Measurements from ENCODE around the gene GP5. TPM values are rescaled to one million over a fixed set of nuclear protein-coding genes. Genes with fewer than 3 reads are reported as not detected.

The GP5 gene
- total RNA-seq, 1 donor from 2014 or later, result under 0.01 TPM

DNA sequence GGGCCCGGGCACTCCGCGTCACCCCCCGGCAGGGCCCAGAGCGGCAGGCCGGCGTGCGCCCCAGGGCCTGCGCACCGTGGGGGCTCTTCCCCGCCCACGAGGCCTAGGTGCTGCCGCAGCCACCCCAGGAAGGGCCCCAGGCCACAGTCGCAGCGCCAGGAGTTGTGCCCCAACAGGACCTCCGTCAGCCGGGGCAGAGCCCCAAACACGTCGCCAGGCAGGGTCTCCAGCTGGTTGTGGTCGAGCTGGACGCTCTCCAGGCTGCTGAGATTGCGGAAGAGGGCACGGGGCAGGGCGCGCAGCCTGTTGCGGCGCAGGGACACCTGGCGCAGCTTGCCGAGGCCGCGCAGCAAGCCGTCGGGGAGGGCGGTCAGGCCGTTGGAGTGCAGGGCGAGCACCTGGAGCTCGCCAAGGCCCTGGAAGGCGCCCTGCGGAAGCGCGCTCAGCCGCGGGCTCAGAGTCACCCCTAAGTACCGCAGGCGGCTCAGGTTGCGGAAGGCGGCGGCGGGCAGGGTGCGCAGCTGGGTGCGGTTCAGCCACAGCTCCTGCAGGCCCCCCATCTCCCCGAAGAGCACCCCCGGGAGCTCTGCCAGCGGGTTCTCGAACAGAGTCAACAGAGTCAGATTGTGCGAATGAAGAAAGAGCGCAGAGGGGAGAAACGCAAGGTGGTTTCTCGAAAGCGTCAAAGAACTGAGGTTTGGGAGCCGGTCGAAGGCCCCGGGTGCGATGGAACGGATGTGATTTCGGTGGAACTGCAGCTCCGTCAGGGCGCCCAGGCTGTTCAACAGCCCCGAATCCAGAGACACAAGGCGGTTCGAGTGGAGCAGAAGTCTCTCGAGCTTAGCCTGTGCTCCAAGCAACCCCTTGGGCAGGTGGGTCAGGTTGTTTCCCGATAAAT lies 2.0 kb downstream of the GP5 start:
- peak; percentile 24 for DNase-seq

DNA sequence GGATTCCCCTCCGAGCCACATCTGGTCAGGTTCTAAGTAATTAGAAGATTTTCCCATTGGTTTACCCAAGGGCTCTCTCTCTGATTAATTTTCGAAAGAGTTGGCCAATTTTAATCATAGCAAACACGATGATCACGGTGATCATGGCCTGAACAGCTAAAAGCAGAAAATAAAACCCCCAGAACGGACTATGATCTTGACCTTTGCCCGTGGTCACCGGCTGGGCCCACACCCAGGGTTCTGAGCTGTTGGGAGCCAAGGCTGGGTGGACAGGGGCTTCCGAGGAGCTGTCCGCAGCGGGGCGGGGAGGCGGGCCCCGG lies 2.6 kb downstream of the GP5 start:
- DNase-seq, result no peak

DNA sequence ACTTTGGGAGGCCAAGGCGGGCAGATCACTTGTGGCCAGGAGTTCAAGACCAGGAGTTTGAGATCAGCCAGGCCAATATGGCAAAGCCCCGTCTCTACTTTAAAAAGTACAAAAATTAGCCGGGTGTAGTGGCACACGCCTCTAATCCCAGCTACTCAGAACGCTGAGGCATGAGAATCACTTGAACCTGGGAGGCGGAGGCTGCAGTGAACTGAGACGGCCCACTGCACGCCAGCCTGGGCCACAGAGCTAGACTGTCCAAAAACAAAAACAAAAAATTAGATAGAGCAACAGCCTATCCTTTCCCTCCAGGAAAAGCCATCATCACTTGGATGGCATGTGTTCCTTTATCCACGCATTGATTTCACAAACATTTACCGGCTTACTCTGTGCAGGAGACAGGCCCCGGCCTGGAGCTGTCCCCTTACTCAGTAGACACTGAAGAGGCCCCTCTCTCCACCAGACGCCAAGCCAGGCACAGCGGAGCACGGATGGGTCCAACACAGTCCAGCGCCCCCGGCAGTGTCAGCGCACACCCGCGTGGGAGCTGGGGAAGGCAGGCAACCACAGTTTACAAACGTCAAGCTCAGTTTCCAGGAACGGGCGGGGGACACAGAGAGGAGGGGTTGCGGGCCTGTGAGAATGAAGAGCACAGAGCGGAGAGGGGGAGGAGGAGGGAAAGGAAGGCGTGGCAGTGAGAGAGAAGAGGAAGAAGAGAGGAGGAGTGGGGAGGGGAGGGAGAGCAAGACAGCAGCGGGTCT lies 3.1 kb downstream of the GP5 start:
- no peak for DNase-seq

DNA sequence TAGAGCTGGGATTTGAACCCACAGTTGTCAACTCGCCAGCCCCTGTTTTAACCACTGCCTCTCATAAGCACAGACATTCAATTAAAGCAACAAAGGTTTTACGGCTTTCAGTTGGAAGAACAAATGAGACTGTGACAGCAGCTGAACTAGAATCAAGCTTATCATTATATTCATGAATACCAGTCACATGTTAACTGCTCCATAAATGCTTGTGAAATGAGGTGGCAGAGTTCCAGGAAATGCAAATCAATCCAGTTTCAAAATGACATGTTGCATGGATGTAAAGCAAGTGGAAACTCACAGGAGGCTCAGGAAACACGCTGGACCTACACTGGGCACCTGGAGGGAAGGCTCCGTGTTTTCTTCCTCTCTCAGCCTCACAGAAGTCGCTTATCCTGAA lies 3.9 kb downstream of the GP5 start:
- peak; percentile 41 for DNase-seq

DNA sequence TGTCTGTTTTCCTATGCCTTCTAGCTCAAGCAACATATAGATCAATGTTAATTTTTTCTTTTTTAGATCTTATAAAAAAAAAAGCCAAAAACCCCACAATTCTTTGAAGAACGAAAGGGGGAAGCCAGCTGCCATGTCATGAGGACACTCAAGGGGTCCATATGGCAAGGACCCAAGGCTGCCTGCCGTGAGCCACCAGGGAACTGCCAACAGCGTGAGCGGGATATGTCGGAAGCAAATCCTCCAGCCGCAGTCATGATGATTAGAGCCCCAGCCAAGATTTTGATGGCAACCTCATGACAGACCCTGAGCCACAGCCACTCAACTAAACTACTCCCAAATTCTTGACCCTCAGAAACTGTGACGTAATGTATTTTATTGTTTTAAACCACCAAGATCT lies 6.5 kb downstream of the GP5 start:
- no peak for DNase-seq

DNA sequence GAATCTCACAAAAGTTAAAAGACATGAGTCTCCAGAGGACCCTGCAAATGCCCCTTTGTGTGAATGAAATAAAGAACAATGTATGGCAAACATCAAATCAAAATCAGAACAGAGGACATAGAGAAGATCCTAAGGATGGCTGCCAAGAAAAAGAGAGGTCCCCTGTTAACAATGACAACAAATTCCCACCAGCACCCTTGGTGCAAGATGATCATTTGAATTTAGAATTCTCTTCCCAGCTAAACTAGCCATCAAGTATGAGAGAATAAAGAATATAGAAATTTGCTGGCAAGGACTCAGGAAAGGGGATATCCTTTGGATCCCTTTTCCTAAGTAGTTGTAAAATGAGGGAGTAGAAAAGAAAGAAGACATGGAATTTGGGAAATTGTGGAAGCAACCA lies 8.2 kb downstream of the GP5 start:
- no peak for DNase-seq

DNA sequence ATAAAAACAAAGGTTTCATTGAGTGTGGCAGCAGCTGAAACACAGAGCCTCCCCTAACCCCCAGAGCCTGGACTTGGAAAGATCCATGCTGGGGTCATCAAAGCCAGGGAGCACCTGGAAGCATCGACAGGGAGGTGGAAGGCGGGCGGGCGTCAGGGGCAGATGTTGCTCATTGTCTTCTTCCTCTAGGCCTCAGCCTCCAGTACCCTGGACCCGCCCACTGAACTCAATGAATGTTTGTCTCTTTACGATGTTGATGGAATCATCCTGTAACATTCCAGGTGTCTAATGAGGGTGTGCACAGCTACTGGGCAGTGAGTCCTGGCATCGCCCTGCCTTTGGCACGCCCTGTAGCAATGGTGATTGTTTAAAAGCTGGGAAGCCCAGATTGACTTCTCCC lies 9.8 kb downstream of the GP5 start:
- no peak for DNase-seq

DNA sequence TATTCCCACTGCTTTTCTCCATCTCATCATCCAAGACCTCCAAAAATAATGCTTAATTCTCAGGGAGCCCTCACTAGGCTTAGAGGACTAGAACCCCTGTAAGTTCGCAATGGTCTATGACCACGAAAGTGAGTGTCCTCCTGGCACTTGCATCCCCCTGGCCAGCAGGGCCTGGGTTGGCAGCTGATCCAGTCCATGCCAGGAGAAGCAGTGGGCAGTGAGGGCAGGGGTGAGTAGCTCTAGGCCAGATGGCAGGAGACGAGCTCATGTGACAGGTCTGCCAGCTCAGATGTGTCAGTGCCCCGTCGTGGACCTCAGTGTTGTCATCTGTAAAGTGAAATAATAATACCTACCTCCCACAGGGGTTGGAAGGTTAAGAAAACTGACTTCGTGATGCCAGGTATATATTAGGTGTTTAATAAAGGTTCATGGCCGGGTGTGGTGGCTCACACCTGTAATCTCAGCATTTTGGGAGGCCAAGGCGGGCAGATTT lies 11.1 kb downstream of the GP5 start:
- DNase-seq, result no peak

DNA sequence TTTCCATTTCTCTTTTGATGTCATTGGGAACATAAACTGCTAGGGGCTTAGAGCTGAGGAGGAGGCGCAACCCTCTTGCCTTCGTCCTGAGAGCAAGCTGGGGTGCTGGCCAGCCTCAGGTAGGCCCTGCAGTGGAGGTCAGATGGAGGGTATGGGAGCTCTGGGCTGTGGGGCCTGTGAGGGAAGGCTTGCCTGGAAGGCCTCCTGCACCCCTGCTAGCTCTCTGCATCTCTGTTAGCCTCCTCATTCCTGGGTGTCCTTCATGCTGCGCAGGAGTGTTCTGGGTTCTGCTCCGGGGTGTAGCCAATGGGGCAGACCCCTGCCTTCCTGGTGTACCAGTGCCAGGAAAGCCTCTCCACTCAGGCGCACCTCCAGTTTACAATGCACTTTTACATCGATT lies 11.8 kb downstream of the GP5 start:
- no peak for DNase-seq

DNA sequence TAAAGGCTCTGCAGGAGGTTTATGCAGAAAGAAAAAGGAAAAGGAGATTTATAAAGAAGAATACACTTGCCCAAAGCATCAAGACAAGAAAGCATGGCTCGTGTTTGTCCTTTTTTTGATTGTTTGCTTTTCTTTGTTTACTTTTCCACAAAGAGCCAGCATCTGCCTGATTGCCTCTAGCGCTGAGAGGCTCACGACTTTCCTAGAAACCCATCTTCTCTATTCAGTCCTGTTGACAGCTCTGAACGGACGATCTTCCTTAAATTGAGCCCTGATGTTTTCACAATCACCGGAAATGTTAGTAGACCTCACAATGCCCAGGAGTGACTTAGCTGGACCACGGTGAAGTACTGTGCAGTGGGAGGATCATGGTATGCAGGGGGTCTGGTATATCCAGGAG lies 12.4 kb downstream of the GP5 start:
- DNase-seq, result no peak

DNA sequence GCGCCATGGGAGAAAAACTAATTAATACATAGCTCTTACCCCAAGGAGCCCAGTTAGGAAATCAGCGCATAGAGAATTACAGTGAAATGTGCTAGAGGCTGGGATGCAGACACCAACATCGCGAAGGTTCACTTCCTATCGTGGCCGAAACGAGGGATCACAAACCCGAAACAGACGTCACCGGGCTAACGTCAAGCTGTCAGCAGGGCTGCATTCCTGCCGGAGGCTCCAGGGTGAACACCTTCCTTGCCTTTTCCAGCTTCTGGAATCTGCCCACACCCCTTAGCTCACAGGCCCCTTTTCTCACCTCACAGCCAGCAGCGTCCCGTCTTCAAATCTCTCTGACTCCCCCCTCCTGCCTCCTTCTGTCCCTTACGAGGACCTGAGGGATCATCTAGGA lies 13.0 kb downstream of the GP5 start:
- DNase-seq, result no peak

DNA sequence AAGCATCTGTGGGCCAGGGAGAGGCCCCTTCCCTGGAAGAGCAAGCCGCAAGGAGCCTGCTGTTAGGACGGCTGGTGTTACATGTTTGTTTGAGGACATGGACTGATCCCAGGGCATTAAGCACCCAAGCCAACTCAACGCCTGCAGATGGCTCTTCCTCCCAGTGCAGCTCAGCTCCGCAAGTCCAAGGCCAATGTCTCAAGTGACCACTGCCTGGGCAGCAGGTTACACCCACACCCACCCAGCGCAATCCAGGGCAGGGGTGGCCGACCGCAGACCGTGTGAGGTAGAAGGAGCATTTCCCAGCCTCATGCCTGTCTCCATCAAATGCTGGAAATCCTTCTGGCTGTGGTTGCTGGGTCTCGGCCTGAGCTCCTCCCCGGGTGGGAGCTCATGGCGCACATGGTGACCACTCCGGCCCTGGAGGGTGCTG lies 14.5 kb downstream of the GP5 start:
- DNase-seq, result no peak

DNA sequence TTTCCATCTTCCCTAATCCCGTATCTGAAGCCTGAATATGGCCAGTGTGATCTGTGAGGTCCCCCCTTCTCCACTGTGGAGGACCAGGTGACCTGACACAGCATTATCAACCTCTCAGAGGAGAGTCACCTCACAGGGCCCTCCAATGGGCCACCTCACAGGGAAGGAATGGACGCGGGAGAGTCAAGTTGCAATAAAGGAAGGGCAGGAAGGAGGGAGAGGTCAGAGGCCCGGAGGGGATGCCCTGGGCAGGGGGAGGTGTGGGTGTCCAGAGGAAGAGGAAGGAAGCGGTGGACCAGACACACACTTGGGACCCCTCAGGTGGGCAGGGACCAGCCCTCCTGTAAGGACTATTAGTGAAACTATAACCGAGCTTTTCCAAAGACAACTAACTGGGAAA lies 14.9 kb downstream of the GP5 start:
- DNase-seq, result no peak

DNA sequence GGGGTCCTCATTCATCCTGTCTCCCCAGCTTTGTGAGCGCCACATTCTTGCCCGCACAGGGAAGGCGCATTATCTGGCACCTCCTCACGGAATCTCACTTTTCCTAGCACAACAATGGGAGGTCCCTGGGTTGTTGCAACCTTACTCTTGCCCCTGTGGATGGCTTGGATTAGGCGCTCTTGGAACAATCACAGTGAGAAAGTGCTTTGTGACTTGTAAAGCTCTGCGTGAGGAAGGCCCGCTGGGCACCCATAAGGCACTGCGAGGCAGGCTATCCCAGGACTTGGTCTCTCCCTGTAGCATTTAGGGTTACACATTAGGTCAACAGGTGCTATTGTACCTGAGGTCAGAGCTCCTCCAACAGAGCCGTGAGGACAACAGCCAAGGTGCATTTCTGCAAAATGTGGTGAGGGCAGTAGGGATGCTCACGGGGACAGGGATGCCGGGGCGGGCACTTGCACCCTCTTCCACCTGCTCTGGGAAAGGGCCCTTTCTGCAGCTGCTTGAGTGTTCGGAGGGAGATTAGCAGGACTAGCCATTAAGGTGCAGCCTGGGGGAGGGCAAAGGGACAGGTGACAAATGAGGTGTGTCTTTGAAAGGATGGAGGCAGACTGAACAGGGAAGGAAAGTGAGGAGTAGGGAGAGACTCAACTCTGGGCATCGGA lies 15.7 kb downstream of the GP5 start:
- no peak for DNase-seq

DNA sequence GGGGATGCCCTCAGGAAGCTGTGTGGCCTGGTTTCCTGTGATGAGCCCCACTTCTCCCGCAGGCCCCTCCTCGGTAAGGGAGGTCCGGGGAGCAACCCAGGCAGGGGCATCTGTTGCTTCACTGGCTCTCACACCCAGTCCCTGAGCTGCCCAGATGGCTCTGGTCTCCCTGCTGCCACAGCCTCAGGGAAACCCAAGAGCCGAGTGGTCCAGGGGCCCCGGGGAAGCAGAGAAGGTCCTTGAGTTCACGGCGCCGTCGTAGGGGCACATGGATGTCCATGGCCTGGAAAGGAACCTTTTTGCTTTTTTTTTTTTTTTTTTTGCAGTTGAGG lies 16.2 kb downstream of the GP5 start:
- DNase-seq, result no peak

DNA sequence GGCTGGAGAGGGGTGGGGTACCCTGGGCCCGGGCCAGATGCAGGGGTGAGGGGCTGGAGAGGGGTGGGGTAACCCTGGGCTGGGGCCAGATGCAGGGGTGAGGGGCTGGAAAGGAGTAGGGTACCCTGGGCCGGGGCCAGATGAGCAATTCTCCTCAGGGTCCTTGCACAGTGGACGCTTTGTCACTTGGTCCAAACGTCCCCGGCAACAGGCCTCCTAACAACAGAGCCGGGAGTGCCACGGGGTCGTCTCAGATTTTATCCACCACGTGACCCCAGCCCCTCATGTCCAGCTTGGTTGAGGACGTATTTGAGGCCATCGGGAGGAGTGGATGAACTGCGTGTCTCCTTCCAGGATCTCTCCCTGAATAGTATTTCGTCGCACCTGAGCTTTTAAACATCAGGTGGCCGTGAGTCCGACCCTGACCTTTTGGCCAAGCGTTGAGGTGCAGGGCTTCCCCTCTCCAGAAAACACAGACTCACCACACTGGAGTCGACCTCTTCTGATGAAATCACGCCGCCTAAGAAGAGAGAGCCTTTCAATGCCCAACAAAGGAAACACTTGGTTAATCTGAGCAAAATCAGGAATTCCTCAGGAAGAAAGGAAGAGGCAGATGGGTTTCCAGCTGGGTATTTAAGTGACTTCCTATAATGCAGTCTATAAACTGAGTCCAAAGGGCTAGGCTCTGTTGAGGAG lies 16.7 kb downstream of the GP5 start:
- DNase-seq, result peak; percentile 21

DNA sequence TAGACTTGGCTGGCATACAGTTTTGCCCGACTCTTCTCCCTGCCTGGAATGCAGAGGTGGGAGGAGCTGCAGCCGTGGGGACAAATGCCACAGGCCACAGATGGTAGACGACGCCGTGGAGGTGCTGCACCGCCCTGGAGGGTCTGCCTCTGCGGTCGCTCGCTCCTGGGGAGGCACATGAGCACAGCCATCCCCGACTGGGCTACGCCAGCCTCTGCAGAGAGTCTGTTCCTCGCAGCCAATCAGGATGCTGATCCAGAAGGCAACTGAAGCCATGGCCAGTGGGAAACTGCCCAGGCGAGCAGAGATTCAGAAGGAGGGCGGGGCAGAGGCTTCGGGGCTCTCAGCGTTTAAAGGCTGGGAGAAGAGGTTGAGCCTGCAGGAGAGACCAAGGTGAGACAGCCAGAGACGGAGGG lies 17.6 kb downstream of the GP5 start:
- DNase-seq, result no peak

DNA sequence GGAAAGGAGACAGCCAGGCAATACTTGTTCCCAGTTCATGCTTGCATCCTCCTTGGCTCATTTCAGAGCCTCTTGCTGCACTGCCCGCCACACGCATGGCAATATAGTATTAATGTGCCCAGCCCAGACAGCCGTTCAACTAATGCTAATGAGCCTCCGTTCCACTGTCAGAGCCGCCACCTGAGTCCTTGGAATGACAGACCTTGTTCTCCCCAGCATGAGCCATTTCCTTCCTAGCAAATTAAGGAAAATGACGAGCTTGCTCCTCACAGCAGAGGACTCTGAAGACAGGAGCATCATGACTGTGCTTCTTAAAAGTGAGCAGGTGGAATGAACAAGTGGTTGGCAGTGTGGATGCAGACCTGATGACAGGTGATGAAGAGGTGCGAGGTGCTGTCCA lies 18.7 kb downstream of the GP5 start:
- peak; percentile 16 for DNase-seq

DNA sequence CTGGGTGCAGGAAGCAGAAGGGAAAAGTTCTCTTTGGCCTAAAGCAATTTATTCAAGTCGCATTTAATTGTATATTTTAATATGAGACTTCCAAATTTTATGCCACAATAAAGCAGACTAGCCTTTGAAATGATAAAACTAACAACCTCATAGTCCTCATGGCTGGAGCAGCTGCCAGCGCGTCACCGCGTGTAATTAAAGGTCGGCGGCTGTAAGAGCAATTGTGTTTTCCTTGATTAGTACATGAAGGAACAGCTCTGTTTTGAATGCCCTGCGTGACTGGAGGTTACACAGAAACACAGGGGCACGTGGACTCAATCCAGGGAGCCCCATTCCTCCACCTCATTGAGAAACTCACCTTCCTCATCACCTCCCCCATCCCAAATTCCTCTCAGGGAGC lies 19.4 kb downstream of the GP5 start:
- no peak for DNase-seq

DNA sequence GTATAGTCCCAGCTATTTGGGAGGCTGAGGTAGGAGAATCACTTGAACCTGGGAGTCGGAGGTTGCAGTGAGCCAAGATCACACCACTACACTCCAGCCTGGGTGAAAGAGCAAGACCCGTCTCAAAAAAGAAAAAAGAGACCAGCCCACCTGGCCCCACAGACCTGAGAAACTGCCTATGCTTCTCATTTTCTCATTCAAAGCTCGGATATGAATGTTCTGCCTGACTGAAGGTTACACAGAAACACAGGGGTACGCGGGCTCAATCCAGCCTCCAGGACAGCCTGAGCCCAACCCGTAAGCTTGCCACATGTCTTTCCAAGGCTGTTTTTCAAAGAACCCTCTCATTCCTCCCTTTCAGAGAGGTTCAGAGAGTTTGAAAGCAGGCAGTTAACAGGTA lies 19.8 kb downstream of the GP5 start:
- DNase-seq, result no peak

DNA sequence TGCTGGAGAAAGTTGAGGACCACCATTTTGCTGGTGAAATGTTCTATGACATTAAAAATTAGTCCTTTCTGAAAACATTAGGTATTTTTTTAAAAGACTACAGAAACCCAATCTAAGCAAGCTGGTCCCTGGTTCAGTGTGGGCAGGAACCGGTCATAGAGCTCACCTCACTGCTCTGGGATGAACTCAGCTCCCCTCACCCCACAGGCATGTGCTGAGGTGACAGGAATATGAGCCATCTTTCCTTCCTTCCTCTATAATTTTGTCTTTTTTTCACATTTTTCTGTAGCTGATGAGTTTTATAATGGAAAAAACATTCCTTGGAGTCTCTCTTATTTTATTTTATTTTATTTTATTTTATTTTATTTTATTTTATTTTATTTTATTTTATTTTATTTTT lies 21.4 kb downstream of the GP5 start:
- no peak for DNase-seq

DNA sequence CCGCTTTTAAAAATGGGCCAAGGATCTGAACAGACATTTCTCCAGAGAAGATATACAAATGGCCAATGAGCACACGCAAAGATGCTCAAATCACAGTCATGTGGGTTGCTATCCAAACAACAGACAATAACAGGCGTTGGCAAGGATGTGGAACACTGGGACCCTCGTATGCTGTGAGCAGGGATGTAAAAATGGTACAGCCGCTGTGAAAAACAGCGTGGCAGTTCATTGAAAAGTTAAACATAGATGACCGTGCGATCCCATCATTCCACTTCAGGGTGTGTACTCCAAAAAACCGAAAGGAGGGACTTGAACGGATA lies 22.9 kb downstream of the GP5 start:
- DNase-seq, result peak; percentile 16

All from dermis blood vessel endothelial cell (primary cell).